HG03521 (cell line): ENCODE results near the gene EOLA1.
A peak's percentile ranks its signal among the peaks of the same experiment; 100 is the strongest.
"Not testable (repeated sequence)": the region's sequence is repeated elsewhere in the genome, so short reads cannot be mapped to it uniquely, and the experiment has no call there.

Experiments
- ATAC-seq: cut with Tn5 transposase; IDR thresholded peaks from one replicate; pipeline ENCODE4 v1.9.1; 2021; ENCODE audit warnings: mild to moderate bottlenecking, moderate library complexity; ENCODE audit not compliant: unreplicated experiment

The EOLA1 gene

DNA sequence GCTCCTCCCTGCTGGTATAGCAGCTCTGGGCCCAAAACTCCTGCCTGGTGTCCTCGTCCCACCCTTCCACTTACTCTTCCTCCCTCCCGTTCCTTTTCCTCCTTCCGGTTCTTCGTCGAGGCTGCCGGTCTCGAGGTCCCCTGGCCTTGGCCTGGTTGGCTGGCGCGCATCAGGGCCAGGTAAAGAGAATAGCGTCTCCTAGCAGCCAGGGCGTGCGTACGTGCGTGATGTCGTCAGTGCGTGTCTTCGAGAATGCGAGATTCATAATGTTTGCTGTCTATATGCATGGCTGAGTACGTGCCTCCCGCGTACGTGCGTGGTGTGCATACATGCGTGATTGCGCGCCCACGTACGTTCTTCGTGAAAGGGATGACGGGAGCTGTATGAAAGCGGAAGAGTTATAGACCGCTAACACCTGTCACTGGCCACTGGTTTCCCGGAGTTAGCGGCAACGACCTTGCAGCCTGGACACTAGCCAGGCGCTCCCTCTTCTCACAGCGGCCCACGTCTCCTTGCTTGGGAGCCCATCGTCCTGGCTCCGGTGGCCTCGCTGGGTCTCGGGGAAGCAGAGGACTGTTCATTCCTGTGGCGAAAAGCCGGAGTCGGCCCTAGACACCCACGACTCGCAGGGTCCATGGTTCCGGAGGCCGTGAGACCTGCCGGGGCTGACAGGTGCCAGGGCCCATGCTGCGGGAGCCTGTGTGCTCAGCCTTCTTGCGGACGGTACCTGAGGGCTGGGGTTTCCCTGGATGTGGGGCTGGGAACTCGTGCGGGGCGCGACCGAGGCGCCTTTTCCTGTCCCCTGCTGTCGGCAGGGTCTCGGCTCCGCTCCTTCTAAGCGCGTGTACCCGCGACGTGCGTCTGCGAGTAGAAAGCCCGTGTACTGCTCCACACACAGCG is at the start of gene EOLA1:
EOLA1 (plus strand) TSS at position 392 of the 900 bp plus-strand sequence. CDS start 4,619 bp downstream, outside the sequence.
- ATAC-seq: peak; percentile 69

DNA sequence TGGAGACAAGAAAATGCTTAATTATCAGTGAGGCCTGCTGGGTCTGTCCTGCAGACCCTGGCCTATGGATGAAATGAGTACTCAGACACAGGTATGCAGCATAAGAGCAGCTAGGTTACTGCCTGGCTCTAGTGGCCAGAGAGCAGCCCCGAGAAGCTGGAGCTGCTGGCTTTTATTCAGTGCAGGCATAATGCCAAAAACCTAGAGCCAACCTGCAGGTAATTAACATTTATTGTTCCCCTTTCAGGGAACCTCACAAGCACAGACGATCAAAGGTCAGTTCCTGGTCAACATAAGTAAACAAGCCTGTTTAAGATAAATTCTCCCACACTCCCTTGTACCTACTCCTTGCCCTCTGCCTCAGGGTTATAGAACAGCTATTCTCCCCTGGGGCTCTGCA is 49.0 kb upstream of the EOLA1 start:
- ATAC-seq: no peak

DNA sequence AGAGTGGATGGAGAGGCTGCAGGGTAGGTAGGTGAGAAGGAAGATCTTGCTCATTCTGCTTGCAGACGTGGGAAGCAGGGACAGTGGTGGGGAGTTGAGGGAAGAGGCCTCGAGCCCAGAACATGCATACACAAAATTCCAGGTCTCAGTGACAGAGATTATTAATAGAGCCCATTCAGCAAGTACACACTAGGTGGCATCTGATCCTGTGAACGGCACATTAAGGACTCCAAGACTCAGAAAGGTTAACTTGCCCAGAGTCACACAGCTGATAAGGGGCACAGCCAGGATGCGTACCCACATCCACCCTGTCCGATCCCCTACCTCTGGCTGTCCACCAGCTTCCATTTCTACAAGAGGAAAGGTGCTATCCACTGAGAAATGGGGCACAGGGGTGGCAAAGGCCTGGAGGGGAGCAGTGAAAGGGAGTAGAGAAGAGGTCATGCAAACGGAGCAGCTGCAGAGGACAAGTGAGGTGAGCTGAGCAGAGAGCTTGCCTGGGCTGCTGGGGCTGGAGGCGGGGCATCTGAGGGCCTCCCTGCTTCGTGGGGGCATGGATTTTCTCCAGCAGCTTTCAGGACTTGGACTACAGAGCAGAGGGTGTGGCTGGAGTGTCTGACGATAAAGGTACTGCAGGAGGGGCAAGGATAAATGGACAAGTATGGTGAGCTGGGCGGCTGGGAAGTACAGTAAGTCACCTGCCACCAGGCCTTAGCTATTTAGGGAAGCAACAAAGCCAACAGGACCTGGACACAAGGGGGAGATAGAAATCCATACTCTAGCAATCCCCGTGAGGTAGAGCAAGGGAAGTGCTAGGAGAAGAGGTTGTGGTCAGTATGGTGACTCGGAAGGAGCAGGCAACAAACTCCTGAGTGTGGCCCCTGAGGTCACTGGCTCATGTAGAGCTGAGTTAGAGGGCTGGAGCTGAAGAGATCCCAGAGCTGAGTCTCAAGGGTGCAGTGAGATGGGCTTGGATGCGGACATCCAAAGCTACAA is 46.9 kb upstream of the EOLA1 start:
- no peak for ATAC-seq

DNA sequence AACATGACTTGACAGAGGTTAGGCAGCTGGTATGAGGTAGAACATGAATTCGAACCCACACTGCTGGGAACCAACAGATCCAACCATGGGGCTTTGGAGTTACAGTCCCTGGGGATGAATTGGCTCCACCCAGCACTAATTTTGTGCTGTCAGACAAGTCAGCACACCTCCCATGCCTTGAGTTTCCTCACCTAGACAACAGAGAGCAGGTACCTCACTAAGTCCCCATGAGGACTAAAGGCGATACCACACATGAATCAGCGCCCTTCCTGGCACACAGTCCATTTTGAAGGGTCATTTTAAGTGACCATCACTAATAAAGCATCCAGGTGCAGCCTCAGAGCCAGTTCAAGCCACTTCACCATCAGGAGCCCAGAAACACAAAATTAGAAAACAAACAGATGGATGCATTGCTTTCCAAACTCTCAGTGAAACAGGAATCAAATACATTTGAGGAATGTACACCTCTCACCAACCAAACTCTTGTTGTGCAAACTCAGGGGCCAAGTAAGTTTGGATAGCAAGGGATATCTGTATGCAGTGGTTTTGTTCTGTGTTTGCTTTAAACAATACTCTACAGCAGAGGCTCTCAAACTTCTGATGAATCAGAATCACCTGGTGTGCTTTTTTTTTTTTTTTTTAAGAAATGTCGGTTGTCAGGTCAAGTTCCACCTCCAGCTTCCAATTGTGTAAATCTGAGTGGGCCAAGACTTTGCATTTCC is 45.8 kb upstream of the EOLA1 start:
- ATAC-seq: no peak

DNA sequence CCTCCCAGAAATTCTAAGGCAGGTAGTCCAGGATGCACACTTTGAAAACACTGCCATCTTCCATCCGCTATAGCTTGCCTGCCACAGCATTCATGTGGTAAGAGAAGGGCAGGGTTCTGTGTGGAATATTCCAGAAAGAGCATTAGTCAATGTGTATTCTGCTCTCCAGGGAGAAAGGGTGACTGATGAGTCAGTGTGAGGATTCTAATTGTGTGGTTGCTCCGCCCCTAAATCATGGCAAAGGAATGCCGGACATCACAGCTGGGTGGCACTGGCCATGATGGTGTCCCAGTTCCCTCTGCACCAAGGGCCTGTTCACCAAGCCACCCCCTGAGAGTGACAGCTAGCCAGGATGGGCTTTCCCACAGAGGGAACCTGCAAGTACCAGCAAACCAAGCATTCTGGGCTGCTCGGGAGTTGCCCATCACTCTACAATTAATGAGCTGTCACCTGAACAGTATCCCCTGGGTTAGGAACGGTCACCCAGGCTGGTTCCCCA is 45.2 kb upstream of the EOLA1 start:
- no peak for ATAC-seq

DNA sequence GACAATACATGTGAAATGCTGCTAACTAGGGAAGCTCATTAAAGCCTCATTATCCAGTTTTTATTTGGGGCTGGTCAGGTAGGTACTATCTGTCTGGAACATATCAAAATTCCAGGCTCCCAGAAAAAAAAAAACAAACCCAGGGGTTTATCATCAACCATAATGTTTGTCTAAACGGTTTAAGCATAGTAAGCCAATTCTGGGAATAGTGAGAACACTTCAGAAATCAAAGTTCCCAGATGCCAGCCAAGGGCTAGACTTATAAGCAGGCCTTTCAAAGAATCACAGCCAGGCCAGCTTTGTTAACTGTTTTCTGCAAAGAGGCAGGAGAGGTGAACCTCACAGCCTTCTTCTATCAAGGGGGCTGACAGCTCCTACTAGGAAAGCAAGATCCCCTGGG is 43.8 kb upstream of the EOLA1 start:
- no peak for ATAC-seq

DNA sequence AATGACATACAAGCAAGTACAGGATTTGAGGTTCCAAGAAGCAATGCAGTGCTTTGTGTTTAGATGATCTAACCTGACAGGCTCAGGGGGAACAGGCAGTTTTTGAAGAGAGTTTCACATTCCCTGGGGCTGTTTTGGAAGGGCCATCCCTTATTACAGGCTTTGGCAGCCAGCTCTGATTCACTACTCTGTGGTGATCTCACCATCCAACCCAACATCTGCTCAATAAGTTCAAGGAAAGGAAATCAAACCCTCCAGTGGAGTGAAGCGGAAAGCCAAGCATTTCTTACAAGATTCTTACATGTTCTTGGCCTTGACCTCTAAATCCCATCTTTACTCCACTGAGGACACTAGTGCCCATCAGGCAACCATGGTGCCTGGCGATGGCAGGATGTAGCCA is 43.2 kb upstream of the EOLA1 start:
- no peak for ATAC-seq

DNA sequence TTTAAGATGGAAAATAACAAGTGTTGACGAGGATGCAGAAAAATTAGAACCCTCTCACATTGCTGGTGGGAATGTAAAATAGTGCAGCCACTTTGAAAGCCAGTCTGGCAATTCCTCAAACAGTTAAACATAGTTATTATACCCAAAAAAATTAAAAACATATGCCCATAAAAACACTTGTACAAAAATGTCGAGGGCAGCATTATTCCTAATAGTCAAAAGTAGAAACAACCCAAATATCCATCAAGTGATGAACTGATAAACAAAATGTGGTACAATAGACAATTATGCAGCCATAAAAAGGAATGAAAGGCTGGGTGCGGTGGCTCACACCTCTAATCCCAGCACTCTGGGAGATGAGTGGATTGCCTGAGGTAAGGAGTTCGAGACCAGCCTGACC is 42.0 kb upstream of the EOLA1 start:
- no peak for ATAC-seq

DNA sequence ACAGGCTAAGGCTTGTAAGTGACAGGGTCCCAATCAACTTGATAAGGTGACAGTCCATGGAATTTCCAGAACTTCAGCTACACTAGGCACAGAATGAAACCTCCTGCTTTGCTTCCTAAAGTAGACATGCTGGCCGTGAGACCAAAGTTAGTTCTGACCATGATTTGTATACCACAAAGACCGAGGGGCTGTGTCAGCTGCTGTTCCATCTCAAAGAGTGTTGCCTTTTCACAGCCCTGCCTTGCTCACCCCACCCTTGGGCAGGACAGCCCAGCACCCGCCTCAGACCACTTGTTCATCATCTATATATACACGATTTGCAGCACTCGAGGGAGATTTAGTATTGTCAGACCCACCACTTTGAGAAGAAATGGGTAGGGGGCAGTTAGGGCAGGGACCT is 41.0 kb upstream of the EOLA1 start:
- ATAC-seq: no peak

DNA sequence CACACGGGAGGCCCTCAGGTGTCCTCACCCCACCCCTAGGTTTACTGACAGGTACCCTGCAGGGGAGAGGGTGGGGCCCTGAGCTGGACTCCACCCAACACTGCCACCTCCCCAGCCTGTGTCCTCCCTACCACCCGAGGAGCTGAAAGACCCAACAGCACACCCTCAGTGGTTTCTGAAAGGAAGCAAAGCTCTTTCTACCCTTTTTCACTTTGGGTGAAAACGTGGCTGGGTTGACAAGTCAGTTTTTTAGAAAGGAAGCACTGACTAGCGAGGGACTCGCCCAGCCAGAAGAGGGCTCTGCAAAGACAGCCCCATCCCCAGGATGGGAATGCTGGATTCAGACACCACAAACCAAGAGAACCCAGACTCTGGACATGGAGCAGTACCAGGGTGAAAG is 37.9 kb upstream of the EOLA1 start:
- ATAC-seq: not testable (repeated sequence)

DNA sequence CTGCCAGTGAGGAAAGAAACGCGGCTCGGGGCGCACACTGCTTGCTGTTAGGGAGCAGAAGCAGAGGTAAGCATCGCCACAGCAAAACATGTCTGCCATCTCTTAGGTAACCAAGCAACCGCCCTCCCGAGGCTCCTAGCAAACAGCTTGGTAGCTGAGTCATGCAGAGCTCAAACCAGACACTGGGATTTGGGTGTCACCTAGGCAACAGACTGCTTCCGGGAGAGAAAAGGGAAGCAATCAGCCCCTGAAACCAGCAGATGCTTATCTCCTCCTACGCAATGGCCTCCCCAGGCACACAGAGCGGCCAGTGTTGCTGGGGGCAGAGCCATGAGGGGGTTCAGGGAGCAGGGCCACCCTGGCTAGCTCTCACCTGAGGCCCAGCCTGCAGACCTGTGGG is 37.4 kb upstream of the EOLA1 start:
- ATAC-seq: peak; percentile 63

DNA sequence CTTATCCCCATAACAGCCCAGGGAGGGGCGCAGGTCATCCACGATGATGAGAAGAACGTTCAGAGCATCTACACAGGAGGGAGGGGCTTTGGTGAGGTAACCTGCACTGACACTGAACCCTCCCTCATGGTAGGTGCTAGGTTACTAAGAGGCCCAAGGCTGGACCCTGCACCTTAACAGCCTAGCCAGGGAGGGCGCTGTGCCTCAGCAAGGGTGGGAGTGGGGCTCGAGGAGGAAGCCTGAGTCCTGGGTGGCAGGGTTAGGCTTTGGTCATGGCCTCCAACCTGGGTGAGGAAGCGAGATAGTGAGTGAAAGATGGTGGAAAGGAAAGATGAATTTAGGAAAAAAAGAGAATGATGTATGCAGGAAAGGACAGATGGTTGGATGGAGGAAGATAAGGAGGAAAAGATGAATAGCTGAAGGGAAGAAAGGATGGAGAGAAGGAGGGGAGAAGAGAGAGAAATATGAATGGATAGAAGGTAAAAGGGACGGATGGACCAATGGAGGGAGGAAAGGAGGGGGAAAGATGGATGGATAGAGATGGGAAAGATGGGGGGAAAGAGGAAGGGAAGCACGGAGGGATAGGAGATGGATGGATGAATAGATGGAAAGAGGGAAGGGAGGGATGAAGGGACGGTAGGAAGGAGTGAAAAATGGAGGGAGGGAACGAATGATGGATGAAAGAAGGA is 36.4 kb upstream of the EOLA1 start:
- ATAC-seq: peak; percentile 44

DNA sequence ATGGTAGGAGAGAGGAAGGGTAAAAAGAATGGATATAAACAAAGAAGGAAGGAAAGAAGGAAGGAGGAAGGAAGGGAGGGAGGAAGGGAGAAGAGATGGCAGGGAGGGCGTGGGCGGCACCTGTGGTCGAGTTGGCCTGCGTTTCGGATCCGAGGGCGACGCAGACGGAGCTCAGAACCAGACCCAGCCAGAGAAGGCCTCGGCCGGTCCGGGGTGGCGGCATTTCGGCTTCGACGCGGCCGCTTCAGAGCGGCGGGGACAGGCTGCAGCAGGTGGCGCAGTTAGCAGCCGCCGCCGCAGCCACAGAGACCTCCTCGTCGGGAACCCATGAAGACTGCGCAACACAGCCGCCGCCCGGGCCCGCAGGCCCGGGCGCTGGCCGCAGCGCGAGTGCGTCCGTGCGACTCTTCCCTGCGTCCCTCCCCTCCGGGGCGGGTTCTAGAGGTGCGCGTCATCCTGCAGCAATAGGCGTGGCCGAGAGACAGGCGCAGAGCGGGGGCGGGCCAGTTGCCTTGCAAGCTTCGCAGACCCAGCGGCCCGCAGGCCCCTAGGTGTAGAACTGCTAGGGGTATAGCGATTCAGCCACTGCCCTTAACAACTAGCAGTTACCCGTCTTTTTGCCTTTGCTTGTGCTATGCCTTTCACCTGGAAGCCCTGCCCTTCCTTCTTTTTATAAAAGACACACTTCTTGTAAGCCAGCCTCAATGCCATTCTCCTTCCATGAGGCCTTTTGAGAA is 35.7 kb upstream of the EOLA1 start, which contains the start of gene IDS:
IDS (minus strand) TSS at position 392 of the 737 bp plus-strand sequence; CDS start at position 223, 169 bp downstream.
- peak; percentile 63 for ATAC-seq

DNA sequence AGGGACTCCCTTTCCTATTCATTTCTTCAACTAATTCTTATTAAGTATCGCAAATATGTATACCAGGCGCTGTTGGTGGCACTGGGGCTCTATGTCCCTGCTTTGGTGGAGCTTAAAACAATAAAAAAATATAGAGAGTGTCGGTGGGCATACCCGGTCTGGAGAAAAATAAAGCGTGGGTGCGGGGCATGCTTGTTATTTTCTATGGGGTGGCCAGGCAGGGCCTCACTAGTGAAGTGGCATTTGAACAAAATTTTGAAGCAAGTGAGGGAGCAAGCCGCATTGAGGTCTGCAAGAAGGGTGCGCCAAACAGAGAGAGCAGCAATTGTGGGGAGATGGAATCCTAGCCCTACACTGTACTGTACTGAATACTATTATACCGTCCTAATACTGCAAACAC is 35.1 kb upstream of the EOLA1 start:
- no peak for ATAC-seq

DNA sequence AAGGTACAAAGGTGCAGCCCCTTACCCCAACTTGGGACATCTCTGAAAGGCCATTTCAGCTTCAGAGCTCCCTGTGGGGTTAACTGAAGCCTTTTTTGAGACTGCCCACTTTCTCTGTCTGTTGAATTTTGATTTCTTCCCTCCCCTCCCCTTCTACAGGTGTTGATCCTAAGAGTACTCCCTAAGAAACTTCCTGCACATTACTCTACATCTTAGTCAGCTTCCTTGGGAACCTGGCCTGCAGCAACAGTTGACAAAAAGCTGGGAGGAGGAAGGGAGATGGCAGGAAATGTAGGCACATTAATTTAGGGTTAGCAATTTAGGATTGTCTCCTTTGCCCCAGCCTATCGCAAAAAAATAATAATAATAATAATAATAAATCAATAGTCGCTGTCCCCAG is 34.5 kb upstream of the EOLA1 start:
- ATAC-seq: no peak

DNA sequence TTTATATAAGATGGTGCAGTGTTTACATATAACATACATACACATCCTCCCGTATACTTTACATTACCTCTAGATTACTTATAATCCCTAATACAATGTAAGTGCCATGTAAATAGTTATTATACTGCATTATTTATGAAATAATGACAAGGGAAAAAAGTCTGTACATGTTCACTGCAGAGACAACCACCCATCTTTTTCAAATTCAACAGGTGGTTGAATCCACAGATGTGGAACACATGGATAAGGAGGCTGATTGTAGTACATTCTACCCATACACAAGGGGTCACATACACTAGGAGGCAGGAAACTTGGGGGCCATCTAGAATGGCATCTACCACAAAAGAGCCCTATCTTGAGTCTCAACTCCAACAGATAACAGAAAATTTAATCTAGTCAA is 32.3 kb upstream of the EOLA1 start:
- no peak for ATAC-seq

DNA sequence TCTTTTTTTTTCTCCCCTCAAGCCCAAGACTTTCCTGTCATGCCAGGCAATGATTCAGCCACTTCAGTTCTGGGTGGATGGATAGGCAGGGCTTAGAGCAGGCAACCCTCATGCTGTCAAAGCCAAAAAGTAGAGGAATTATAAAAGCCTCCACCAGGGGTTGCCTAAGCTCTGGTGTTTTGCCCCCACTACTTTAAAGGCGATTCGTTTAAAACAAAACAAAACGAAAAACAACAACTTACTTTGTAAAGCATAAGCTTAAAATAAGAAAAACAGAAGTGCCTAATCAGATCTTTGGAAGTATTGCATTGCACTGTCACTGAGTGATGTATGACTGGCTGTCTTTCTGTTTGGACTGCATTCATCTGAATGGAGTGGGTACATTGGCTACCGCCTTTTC is 30.4 kb upstream of the EOLA1 start:
- no peak for ATAC-seq

DNA sequence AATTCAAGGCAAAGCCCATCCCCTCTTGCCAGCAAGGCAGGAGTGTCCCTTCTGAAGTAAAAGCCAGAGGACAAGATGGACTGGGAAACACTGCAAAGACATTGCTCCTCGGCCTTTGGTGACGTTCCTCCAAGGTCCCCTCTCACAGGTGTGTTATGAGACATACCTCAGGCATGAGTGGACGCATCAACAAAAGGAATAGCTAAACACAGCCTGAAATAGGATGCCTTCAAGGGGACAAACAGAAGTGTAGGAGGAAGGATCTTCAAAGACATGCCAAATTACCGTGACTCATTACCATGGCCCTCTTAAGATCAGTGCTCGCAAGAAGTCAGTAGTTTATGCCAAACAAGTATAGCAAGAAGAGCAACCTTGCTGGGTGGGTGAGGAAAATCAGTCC is 29.7 kb upstream of the EOLA1 start:
- ATAC-seq: no peak

DNA sequence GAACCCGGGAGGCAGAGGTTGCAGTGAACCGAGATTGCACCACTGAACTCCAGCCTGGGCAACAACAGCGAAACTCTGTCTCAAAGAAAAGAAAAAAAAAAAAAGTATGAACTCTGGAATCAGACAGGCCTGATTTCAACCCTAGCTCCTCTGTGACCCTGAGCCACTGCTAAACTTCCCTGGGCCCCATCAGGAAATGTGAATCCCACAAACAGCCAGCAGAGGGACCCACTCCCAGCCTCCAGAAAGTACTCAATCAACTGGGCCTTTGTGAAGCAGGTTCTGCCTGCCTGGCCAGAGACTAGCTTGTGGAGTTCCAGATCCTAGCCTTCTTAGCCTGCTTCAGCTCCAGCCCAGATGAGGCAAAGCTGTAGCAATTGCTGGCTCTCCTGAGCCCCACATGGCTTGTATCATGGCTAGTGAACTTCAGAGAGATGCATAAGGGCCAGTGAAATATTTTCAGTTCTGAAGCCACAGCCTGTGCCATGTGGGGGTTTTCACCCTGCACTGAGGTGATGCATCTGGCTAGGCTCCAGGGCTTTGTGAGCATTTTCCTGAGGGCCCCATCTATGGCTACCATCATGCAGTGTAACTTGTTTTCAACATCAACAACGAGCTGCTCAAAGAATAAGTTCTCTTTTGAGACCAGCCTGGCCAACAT is 28.5 kb upstream of the EOLA1 start:
- ATAC-seq: peak; percentile 71
